ENCODE data around the gene CASP1.
"Not testable (repeated sequence)": the region's sequence is repeated elsewhere in the genome, so short reads cannot be mapped to it uniquely, and the experiment has no call there.

CASP1 gene

GRCh38 chr11:105034813-105035620 is at the start of gene CASP1:
CASP1 (minus strand) TSS chr11:105035144; CDS start chr11:105035113, 31 bp downstream.
- no peak for DNase-seq (ENCODE audit: low spot score)

GRCh38 chr11:105081412-105082150 is 46.6 kb upstream of the CASP1 start:
- no peak for DNase-seq (ENCODE audit: low spot score)

- DNase-seq (ENCODE audit: low spot score) = not testable (repeated sequence)
Observed at GRCh38 chr11:105080171-105080906, 45.4 kb upstream of the CASP1 start.

DNA sequence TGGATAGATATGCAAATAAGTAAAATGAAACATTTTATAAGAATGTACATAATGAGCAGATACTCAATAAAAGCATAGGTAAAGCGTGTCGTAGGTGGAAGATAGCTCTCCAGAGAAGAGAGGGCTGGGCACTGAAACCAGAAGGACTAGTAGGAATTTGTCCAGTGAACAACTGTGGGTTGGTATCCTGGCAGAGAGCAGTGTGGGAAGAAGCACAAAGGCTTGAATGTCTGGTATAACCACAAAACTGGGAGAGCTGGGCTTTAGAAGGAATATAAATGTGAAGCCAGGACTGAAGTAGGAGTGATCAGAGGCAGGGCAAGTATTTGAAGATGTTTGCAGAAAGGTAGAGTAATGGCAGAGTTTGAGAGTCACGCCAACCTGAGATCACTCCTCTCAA is 43.3 kb upstream of the CASP1 start:
- no peak for DNase-seq (ENCODE audit: low spot score)

GRCh38 chr11:105077141-105077790 is 42.3 kb upstream of the CASP1 start:
- not testable (repeated sequence) for DNase-seq (ENCODE audit: low spot score)

DNA sequence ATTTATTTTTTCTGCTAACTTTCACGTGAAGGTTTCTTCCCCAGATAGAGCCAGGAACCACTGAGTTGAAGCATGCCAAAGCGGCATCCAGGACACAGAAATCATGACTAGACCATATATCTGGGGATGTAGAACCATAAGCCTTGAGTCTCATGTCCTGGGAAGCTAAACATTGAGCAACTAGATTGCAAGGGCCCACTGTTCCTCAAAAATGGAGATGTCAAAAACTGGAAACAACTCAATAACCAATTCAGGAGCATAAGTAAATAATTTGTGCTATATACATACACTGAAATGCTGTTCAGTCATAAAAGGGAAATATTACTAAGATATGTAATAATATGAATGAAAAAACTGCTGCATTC is 39.2 kb upstream of the CASP1 start:
- DNase-seq (ENCODE audit: low spot score) = no peak

- DNase-seq (ENCODE audit: low spot score) = no peak
Observed at GRCh38 chr11:105073456-105074165, 38.7 kb upstream of the CASP1 start.

DNA sequence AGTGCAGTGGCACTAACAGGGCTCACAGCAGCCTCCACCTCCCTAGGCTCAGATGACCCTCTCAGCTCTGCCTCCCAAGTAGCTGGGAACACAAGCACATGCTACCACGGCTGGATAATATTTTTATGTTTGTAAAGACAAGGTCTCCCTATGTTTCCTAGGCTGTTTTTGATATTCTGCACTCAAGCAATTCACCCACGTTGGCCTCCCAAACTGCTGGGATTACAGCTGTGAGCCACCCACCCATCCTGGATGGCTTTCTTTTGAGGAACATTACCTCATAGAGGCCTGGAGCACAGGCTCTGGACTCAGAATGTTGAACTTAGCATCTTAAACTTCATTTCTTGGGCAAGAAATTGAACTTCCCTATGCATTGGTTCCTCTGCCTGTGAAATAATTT is 37.1 kb upstream of the CASP1 start:
- not testable (repeated sequence) for DNase-seq (ENCODE audit: low spot score)

- no peak for DNase-seq (ENCODE audit: low spot score)
Observed at GRCh38 chr11:105071089-105071732, 36.3 kb upstream of the CASP1 start.

GRCh38 chr11:105070306-105070705 is 35.4 kb upstream of the CASP1 start:
- DNase-seq (ENCODE audit: low spot score) = no peak

- DNase-seq (ENCODE audit: low spot score) = not testable (repeated sequence)
Observed at GRCh38 chr11:105069749-105070148, 34.8 kb upstream of the CASP1 start.

GRCh38 chr11:105063245-105063941 is 28.4 kb upstream of the CASP1 start:
- DNase-seq (ENCODE audit: low spot score) = not testable (repeated sequence)

DNA sequence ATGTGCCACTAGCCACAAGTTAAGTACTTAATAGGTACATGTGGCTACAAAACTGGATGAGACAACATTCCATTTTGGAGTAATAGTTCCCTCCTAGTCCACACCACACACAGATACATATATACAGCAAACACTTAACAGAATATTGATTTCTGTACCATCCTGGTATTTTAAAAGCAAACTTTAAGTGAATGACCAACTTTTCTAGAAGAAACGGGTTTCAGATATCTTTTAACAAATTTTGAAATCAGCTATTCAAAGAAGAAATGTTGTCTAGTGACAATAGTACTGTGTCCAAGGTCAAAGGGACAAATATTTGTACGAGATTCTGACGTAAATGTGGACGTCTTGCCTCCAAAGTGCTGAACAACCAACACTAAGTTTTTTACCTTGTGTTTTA is 22.5 kb upstream of the CASP1 start:
- no peak for DNase-seq (ENCODE audit: low spot score)

GRCh38 chr11:105056446-105056845 is 21.5 kb upstream of the CASP1 start:
- DNase-seq (ENCODE audit: low spot score) = no peak

GRCh38 chr11:105054723-105055493 is 20.0 kb upstream of the CASP1 start:
- DNase-seq (ENCODE audit: low spot score) = no peak

- DNase-seq (ENCODE audit: low spot score) = no peak
Observed at GRCh38 chr11:105052487-105052886, 17.5 kb upstream of the CASP1 start.

DNA sequence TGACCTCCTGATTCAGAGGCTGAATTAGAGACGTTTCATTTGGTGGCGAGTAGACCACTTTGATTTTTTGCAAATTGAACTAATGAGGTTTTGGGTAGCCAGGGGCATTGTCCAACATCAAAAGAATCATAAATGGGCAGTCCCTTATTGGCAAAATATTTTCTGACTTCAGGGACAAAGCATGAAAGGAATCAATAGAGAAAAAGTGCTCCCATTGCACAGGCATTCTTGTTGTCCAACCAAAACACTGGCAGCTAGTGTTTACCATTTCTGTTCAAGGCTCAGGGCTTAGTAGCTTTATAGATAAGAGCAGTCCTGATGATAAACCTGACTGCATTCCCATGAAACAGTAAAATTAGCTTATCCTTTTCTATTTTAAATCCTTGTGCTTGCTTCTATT is 16.6 kb upstream of the CASP1 start:
- no peak for DNase-seq (ENCODE audit: low spot score)

DNA sequence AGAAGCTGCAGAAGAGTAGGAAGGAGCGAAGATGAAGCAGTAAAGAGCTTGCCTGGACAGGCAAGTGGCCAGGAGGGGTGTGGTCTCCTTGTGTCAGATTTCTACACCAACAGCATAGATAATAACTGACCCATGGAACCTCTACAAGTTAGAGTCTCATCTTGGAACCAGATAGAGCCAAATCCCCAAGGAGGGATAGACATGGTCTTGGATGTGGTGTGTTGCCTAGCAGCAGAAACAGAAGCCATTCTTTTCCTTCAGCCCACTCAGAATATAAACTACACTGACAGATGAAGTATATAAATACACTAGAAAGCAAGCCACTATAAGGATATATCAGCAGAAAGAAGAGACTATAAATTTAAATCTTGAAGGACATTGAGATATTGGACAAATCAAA is 14.5 kb upstream of the CASP1 start:
- DNase-seq (ENCODE audit: low spot score) = no peak

GRCh38 chr11:105046898-105047579 is 12.1 kb upstream of the CASP1 start:
- no peak for DNase-seq (ENCODE audit: low spot score)
